Measurements from ENCODE around the gene OXCT1. TPM values are rescaled to one million over a fixed set of nuclear protein-coding genes. Genes with fewer than 3 reads are reported as not detected.

OXCT1 gene
- total RNA-seq, 1 donor from 2014 or later = 116 TPM

DNA sequence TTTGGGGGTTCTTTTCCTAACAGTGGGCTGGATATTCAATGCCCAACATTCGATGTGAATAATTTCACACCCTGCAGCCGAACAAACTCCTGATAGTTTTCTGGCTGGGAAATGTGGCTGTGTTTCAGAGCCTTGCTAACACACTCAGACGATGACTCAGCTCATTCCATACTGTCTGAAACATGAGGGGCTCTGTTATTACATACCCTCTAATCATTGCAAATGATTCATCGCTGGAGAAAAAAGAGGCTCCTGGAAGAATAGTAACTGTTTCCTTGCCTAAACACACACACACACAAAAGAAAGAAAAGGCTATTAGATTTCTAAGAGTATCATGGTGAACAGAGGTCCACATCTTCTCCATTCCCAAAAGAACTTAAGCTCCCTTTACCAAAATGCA lies 75.8 kb downstream of the OXCT1 start:
- DNase-seq (no peak), ATAC-seq (ENCODE audit: poor library complexity) (peak; percentile 78)
- intact Hi-C loops (cut with DNase I) = no loop called here

DNA sequence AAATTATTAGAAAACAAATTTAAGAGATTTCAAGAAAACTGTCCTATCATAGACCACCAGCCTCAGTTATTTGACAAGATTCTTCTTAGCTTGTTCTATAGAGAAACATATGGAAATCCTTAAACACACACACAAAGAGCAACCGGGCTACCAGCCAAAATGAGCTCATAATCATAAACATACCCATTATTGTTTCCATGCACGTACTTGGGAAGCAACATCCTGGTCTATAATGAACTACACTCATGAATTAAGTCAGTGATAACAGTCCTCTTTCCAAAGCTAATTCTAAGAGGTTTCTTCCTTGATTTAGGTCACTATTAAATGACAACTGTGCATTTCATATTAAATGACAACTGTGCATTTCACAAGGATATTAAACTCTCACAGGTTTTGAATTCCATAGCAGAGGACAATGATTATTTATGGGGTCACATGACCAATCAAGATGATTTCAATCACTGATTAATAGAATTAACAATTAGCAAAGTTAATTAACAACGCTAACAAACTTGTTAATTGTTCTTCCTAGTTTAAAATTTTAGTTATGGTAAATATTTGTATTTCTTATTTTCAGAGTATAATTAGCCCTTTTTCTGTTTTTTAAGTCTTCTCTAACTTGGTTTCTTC lies 77.0 kb downstream of the OXCT1 start:
- DNase-seq (no peak), ATAC-seq (ENCODE audit: poor library complexity) (no peak)
- intact Hi-C loops (cut with DNase I) = no loop called here

DNA sequence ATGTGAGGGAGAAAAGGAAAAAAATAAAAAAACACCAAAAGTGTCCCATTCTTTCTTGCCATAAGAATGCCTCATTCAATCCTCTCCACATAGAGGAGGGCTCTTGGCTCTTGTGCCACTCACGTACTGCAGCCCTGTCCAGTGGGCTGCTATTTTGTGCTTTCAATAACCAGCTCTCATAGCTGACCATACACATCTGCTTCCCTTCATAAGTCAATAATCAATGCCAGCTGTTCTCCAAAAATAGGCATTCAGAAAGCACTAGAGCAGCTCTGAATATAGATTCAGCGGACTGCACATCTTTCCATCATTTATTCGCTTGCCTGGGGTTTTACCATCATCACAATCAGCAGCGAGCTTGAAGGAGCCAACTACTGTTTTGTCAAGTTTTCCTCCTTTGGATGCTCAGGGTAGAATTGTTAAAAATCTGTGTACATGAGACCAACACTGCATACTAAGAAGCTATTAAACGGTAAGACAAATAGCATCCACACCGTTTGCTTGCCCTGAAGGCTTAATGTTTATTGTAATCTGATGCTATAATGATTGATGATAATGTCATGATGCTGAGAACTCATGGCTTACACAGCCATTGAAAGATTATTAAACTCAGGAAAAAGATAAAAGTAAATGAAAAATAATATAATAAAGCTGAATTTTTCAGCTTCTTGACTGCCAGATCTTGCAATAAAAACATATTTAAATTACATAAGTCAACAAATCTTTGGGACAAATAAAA lies 80.0 kb downstream of the OXCT1 start:
- ATAC-seq (ENCODE audit: poor library complexity) (no peak), DNase-seq (no peak)
- intact Hi-C loops (cut with DNase I) = no loop called here

DNA sequence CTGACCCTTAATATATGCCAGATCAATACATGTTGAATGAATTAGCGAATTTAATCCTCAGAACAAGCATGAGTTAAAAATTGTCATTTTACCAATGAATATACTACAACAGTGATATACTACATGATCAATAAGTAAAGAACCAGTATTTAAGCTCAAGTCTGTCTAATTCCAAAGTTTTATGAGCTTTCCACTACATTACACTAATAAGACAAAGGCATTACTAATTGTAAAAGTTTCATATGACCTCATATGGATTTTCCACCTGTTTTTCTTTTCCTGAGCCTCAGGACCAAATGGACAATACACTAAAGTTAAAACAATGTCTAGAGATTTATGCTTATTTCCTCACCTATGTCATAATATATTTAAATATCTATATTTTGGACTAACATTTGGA lies 80.8 kb downstream of the OXCT1 start:
- DNase-seq = no peak
- intact Hi-C loops (cut with DNase I) = no loop called here
- ATAC-seq (ENCODE audit: poor library complexity) = no peak

DNA sequence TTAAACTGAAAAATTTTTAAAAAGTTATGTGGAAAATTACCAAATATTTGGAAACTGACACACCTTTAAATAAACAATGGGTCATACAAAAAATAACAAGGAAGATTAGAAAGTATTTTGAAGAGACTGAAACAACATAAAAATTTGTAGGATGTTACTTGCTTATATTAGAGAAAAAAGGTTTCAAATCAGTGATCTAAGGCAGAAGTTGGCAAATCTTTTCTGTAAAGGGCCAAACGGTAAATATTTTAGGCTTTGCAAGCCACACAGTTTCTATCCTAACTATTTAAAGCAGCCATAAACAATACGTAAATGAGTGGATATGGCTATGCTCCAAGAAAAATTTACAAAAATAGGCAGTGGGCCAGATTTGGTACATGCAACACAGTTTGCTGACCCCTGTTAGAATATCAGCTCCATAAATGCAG lies 81.3 kb downstream of the OXCT1 start:
- intact Hi-C loops (cut with DNase I) = no loop called here
- DNase-seq (no peak), ATAC-seq (ENCODE audit: poor library complexity) (no peak)

DNA sequence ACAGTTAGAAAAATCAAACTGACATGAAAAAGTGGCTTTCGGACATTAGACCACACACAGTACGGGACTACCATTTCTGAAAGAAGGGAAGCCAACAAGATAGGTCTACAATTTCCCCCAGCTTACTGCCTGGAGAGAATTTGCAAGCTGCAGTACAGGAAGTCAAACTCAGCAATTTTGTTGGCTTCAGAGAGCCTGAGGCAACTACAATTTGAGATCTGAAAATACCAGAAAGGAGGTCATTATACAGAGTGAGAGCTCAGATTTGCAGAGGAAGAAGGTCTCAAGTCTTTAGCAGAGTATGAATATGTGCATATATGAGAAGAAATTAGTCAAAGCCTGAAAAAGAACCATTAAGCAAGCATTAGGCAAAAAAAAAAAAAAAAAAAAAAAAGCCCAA lies 83.0 kb downstream of the OXCT1 start:
- DNase-seq (no peak), ATAC-seq (ENCODE audit: poor library complexity) (no peak)
- intact Hi-C loops (cut with DNase I) = no loop called here

DNA sequence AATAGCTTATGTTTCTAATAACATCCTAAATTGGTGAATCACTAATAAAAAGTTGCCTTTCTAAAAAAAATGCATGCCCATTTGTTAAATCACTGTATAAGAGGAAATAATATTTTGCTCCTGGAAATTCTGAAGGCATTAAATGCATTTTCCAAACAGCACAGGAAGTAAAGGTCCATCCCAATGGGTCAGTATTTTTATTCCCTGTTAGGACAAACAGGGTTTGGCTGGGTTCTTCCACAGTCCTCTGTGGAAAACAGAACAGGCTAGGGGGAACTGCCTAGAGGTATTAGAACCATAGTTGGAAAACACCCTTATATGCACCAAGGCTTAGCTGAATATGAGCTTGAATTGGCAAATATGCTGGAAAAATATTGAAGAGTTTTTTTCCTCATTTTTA lies 85.2 kb downstream of the OXCT1 start:
- ATAC-seq (ENCODE audit: poor library complexity) (no peak), DNase-seq (no peak)
- intact Hi-C loops (cut with DNase I) = no loop called here

DNA sequence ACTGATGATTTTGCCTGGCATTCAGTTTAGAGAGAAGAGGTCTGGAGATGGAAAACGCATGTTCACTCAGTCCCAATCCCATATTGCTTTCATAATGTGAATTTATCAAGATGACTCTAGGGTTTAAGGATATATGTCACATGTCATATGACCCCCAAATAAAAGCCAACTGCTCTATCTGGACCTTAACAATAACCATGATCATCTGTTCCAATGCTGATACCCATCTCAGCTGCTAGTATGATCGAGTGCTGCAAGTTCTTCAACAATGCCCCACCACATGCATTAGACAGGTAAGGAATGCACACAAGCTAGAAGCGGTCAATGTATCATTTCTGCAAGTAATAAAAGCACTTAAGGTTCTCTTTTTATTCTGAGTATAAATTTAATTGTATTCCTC lies 91.8 kb downstream of the OXCT1 start:
- no peak for ATAC-seq (ENCODE audit: poor library complexity)
- intact Hi-C loops (cut with DNase I) = no loop called here
- no peak for DNase-seq

DNA sequence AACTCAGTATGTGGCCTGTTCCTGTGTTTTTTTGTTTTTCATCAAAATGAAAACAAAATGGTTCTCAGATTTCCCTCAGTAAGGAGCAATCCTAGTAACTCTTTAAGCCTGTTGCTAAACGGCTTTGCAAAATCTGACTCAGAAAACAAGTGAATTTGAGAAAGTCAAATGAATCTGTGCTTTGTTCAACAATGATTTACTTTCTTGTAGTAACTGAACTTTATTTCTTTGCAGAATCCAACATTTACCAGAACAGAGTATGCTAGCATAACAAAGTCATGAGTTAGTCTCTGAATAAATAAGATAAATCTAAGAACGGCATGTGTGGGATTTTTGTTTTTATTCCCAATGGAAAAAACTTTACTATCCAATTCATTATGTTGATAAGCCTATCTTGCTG lies 93.8 kb downstream of the OXCT1 start:
- intact Hi-C loops (cut with DNase I) = no loop called here
- ATAC-seq (ENCODE audit: poor library complexity) = no peak
- DNase-seq = no peak

DNA sequence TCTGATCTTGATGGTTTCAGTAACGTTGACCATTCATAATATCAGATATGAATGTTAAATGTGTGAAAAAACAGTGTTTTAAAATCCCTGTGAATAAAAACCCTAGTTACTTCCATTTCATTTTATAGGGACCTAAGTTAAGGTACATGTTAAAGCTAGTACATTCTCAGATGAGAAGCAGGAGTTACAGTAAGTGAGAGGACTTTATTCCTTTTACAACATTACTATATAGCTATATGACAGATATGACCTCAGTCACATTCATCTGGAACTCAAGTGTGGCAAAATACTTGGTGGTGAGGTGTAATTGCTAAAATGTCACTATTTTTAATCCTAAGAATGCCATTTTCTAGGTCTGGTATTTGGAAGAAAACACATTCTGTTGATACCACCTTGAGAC lies 96.4 kb downstream of the OXCT1 start:
- DNase-seq = no peak
- intact Hi-C loops (cut with DNase I) = no loop called here
- ATAC-seq (ENCODE audit: poor library complexity) = no peak

DNA sequence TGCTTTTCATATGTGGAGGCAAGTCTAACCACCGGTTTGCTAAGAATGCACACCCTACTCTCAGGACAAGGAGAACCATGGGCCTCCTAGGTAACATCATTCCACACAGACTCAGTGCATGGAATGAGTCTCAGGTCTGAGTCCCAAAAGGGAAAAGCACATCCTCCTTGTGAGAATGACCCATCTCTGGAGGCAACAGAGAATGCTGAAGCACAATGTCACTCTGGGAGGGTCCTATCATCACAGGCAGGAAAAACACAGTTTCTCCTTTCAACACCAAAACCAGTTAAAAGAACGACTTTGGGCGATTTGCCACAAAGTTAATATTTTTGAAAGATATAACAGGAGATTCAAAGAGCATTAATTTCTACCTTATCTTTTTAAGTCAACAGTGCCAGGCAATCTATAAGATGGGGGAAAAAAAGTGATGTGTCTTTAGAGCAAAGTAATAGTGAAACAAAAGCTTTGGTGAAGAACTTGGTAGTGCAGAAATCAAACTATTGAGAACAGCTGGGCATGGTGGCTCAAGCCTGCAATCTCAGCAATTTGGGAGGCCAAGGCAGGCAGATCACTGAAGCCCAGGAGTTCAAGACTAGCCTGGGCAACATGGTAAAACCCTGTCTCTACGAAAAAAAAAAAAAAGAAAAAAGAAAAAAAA lies 97.3 kb downstream of the OXCT1 start:
- ATAC-seq (ENCODE audit: poor library complexity) = no peak
- intact Hi-C loops (cut with DNase I) = no loop called here
- DNase-seq = no peak

DNA sequence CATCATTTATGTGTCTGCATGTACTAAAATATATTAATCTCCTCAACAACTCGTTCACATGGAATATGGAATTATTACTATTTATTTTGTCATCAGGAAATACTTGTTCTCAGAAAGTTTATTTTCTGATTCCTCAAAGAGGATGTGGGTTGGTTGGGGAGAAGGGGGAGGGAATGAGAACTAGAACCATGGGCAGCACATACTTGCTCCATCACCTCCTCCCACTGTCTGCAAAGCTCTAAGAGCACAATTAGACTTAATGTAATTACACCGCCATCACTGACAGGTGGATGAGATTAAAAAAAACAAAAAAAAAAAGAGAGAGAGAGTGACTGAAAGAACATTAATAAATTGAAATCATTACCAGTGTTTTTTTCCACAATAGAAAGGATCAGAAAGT lies 98.2 kb downstream of the OXCT1 start:
- ATAC-seq (ENCODE audit: poor library complexity) = no peak
- DNase-seq = no peak
- intact Hi-C loops (cut with DNase I) = no loop called here

DNA sequence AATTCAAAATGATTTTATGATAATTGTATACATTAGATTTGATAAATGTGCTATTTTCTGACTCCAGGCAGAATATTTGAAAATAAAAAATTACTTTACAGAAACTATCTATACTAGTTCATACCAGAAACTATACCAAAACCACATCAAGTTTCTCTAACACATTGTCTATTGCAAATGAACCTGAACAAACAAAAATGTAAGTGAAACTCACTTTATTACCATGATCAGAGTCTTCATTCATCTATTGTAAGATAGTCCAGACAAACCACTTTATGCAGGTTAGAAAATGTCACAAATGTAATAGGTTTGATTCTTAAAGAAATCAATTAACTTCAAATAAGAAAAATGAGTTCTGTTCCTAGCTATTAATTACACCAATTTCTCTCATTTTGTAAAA lies 99.4 kb downstream of the OXCT1 start:
- no peak for ATAC-seq (ENCODE audit: poor library complexity)
- intact Hi-C loops (cut with DNase I) = no loop called here
- DNase-seq = no peak

DNA sequence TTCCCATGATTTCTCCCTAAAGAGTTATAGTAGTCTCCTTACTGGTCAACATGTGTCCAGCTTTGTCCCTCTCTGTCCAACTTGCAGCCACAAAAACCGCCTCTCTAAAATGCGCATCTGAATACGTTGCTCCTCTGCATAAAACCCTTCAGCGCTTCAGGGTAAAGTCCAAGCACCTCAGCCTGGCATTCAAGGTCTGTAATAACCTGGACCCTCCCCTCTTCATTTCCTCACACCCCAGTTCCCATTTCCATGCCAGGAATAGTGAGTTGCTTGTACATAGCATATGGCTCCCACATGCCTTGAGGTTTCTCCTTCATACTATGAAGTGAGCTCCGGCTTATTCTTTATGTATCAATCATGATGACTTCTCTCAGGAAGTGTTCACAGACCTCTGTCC lies 101.5 kb downstream of the OXCT1 start:
- no peak for DNase-seq

DNA sequence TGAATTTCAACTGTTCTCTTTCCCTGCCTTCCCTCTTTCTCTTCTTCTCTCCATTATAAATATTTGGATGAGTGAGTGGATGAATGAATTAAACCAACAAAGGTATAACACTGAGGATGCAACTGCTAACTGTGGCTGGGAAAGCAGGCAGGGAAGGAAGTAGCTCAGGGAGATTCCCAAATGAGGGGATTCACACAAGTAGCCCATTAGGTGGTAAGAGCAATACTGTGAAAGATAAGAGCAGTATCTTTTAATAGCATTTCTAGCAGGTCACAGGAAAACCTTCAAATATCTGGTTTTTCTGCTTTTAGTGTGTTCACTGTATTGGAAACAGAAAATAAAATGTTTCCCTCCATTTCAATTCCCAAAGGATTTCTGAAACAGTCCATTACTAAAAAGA lies 105.6 kb downstream of the OXCT1 start:
- intact Hi-C loops (cut with DNase I) = no loop called here
- ATAC-seq (ENCODE audit: poor library complexity) (no peak), DNase-seq (no peak)

More for the DNA sequence above, 101.5 kb downstream of the OXCT1 start:
- intact Hi-C loops (cut with DNase I) = no loop called here
- ATAC-seq (ENCODE audit: poor library complexity) = no peak

DNA sequence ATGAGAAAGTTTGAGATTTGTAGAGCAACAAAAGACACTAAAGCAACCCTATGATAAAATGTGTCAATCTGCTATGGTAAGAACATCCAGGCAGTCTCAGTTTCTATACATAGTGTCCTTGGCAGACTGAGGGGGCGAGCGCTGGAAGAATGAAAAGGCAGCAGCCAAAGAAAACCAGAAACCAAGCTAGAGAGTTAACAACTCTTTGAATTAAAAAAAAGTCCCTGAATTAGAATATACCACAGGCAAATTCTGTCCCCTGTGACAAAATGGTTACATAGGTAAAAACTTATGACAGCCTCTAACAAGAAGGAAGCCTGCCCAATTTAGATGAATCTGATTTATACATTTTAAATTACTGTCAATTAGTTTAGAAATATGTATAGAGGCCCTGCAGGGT lies 106.7 kb downstream of the OXCT1 start:
- no peak for ATAC-seq (ENCODE audit: poor library complexity)
- DNase-seq = no peak
- intact Hi-C loops (cut with DNase I) = no loop called here

DNA sequence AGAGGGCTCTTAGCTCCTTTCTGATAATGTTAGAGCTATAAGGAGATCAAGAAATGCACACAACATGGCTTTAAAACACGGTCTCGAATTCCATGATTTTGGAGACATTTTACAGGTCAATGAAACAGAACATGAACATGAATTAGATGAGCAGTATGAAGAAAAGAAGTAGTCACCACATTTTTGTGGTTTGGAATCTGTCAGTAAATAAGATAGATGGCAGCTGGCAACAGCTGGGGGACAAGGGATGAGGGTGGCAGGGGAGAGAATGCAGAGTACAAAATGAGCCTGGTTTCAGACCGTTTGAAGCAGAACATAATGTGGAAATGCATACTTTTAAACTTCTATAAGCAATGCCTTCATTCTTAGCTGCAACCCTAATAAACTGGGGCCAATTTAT lies 107.1 kb downstream of the OXCT1 start:
- no peak for ATAC-seq (ENCODE audit: poor library complexity)
- intact Hi-C loops (cut with DNase I) = no loop called here
- DNase-seq = no peak

DNA sequence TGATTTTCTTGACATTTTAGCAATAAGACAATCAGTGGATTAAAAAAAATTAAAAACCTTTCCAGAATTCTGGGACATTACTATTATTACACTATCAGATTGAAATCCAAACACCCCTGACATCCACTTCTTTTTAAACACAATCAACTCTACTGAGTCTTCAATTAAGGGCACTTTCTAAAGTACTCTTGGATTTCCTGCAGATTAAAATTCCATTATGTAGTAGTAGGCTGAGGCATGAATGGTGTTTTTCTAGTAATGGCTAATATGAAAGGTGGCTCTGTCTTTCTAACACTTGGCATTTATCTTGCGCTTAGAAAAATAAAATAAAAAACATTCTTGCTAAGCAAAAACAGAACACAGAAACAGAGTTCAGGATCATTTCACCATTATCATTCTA lies 107.8 kb downstream of the OXCT1 start:
- intact Hi-C loops (cut with DNase I) = no loop called here
- DNase-seq = no peak
- no peak for ATAC-seq (ENCODE audit: poor library complexity)

DNA sequence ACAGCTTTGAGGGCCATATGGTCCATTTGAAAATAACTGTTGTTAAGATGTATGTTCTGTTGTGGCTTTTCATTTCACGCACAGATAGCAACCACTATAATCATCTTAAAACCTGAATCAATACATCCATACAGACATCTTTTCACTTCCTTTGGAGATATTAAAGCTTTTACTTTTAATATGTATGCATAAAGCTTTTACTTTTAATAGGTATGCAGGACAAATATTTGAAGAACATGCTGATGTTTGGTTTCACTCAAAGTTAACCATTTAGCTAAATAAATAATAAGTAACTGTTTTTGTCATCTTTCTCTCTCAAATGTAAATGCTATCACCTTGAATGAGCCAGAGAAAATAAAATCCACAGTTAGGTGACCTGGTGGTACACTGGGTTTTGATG lies 108.6 kb downstream of the OXCT1 start:
- ATAC-seq (ENCODE audit: poor library complexity) (no peak), DNase-seq (no peak)
- intact Hi-C loops (cut with DNase I) = no loop called here

DNA sequence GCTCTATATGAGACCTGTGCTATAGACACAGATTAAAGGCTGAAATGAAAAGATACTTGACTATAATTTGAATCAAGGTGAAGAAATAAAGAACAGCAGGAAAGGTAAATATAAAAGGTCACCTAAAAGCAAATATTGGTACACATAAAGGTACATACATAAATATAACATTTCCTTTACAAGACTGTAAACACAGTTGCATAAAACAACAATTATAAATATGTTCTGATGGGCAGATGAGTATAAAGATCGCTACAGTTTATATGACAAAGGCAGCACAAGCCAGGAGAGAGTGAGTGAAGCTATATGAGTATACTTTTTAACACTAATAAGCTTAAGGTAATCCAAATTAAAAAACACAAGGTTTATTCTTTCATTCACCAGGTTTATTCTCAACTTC lies 114.5 kb downstream of the OXCT1 start:
- ATAC-seq (ENCODE audit: poor library complexity) = no peak
- intact Hi-C loops (cut with DNase I) = no loop called here

More for the DNA sequence above, 114.5 kb downstream of the OXCT1 start:
- no peak for DNase-seq

Measured in Right ventricle myocardium superior (tissue), 1 donor.